ENCODE measurements around the gene GTF2E1. TPM values are rescaled to one million over a fixed set of nuclear protein-coding genes. Genes with fewer than 3 reads are reported as not detected.

Gene GTF2E1
- 12.5 to 17.0 TPM (median 14.8 TPM) in 5 replicates for total RNA-seq (2022; extraction: Qiagen RNA extraction; ENCODE audit: low read depth)

GRCh38 chr3:120742198-120742848 lies at the start of gene GTF2E1, which contains the start of gene RABL3:
GTF2E1 (plus strand) TSS chr3:120742744; CDS start chr3:120750553, 7,809 bp downstream.
RABL3 (minus strand) TSS chr3:120742516; CDS start chr3:120742507, 9 bp downstream.

Other genes with a start within 250 kb of the GTF2E1 start
- 203 to 240 TPM (median 213 TPM) in 5 replicates for gene NDUFB4, start 146.4 kb upstream of the GTF2E1 start, total RNA-seq (2022; extraction: Qiagen RNA extraction; ENCODE audit: low read depth)
- gene HGD, start 60.5 kb upstream of the GTF2E1 start, total RNA-seq (2022; extraction: Qiagen RNA extraction; ENCODE audit: low read depth): 13.6 to 18.3 TPM (median 16.1 TPM) in 5 replicates
- gene RABL3, start 228 bp upstream of the GTF2E1 start, total RNA-seq (2022; extraction: Qiagen RNA extraction; ENCODE audit: low read depth): 16.4 to 19.1 TPM (median 16.8 TPM) in 5 replicates
- not detected in 5 replicates for gene STXBP5L, start 165.5 kb downstream of the GTF2E1 start, total RNA-seq (2022; extraction: Qiagen RNA extraction; ENCODE audit: low read depth)

Measured in A549 treated with DMSO at 1 μM for 4 hours (cell line).